HepG2 (cell line): ENCODE measurements around the gene PEX5L.

ENCODE experiments used
- ELF4 ChIP-seq: sonication (generic); formaldehyde crosslinking; IDR thresholded peaks from 2 replicates; pipeline ENCODE4 v1.5.0; 2020; ENCODE audit warnings: missing genetic modification reagents, mild to moderate bottlenecking, moderate library complexity, borderline replicate concordance
- MAFK ChIP-seq, 2 experiments: IDR thresholded peaks in 1 of 2; conservative IDR thresholded peaks in 1 of 2; 2 replicates each; pipeline ENCODE4 v1.6.1; 2011; ENCODE audit warnings: improper control_type of control experiment in 2 of 2, low read length in 2 of 2
- RXRA ChIP-seq: sonication (generic); formaldehyde crosslinking; IDR thresholded peaks from 2 replicates; pipeline ENCODE4 v1.5.1; 2020; ENCODE audit warnings: missing genetic modification reagents
- ZBTB26 ChIP-seq: IDR thresholded peaks from 2 replicates; pipeline ENCODE4 v1.6.1; 2016; ENCODE audit warnings: missing compliant biosample characterization, missing genetic modification reagents, borderline replicate concordance
- TF ChIP-seq, protein P1 (sequence below): sonication (generic); formaldehyde crosslinking; IDR thresholded peaks from 2 replicates; pipeline ENCODE4 v1.8.1; 2023; ENCODE audit warnings: missing genetic modification reagents, inconsistent platforms, borderline replicate concordance
- TF ChIP-seq, protein P2 (sequence below): sonication (generic); formaldehyde crosslinking; IDR thresholded peaks from 2 replicates; pipeline ENCODE4 v1.4.0; 2020; ENCODE audit warnings: low read depth, mild to moderate bottlenecking, missing genetic modification reagents

DNA sequence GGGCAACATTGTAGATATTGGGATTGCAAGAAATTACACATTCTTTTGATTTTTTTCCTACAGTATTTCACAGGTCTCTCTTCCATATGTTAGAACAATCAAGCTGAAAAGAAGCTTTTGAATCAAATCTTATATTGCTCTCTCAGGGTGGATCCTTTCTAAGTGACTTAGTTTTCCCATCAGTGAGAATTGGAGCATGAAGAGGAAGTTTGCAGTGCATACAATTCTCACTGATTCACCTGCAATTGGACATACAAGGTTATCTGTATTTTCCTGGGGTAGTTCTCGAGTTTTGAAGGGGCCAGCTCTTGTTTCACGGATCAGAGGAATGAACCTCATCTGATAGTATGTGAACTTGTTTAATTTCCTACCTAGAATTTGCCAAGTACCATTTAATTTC, 150.8 kb downstream of the PEX5L start:
- no peak for TF ChIP-seq RXRA
- TF ChIP-seq MAFK (conservative IDR thresholded peaks at IDR 0.05 in 1 of 2, IDR thresholded peaks at IDR 0.05 in 1 of 2; ENCODE audit: low read length in 2 of 2), result no peak
- TF ChIP-seq, protein P1, sequence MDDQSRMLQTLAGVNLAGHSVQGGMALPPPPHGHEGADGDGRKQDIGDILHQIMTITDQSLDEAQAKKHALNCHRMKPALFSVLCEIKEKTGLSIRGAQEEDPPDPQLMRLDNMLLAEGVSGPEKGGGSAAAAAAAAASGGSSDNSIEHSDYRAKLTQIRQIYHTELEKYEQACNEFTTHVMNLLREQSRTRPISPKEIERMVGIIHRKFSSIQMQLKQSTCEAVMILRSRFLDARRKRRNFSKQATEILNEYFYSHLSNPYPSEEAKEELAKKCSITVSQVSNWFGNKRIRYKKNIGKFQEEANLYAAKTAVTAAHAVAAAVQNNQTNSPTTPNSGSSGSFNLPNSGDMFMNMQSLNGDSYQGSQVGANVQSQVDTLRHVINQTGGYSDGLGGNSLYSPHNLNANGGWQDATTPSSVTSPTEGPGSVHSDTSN (CRISPR knock-in tag), result no peak
- TF ChIP-seq ZBTB26, result no peak
- TF ChIP-seq ELF4, result no peak
- TF ChIP-seq, protein P2, sequence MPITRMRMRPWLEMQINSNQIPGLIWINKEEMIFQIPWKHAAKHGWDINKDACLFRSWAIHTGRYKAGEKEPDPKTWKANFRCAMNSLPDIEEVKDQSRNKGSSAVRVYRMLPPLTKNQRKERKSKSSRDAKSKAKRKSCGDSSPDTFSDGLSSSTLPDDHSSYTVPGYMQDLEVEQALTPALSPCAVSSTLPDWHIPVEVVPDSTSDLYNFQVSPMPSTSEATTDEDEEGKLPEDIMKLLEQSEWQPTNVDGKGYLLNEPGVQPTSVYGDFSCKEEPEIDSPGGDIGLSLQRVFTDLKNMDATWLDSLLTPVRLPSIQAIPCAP, result no peak
